ENCODE results near the gene MAGEA11. TPM values are rescaled to one million over a fixed set of nuclear protein-coding genes. Genes with fewer than 3 reads are reported as not detected.
"Not testable (repeated sequence)": the region's sequence is repeated elsewhere in the genome, so short reads cannot be mapped to it uniquely, and the experiment has no call there.

The MAGEA11 gene
- polyA plus RNA-seq, 1 donor (not counting 4 experiments of a cell fraction or from before 2014, with no cell fraction given): not detected

GRCh38 chrX:149760965-149761364, 49.1 kb downstream of the MAGEA11 start:
- H3K4me3 ChIP-seq (ENCODE audit: control insufficient read depth in 2 of 3, extremely low read depth in 1 of 3, insufficient read depth in 2 of 3, low read depth in 1 of 3, low read length in 3 of 3): no peak overlapping the region
- no peak for FAIRE-seq
- no peaks in the 10 kb centered on the region for H4K20me1 ChIP-seq (ENCODE audit: control insufficient read depth, extremely low read depth, insufficient read depth, low read length)
- H3K36me3 ChIP-seq (ENCODE audit: control insufficient read depth in 2 of 2, extremely low read depth in 1 of 2, insufficient read depth in 2 of 2, low read length in 2 of 2): no peaks in the 10 kb centered on the region
- DNase-seq (ENCODE audit: low read depth, low spot score): no peak
- TF ChIP-seq EZH2 (IDR thresholded peaks at IDR 0.05; ENCODE audit: low read length): no peak
- no peak for TF ChIP-seq CTCF (optimal IDR thresholded peaks at IDR 0.05 in 1 of 3, IDR thresholded peaks at IDR 0.05 in 1 of 3, conservative IDR thresholded peaks at IDR 0.05 in 1 of 3; ENCODE audit: extremely low read depth in 1 of 3, insufficient read depth in 2 of 3, low read length in 3 of 3)
- H3K79me2 ChIP-seq (ENCODE audit: control insufficient read depth, insufficient read depth, low read length): no peaks in the 10 kb centered on the region
- H3K27ac ChIP-seq (ENCODE audit: control insufficient read depth, insufficient read depth, low read length): no peak overlapping the region
- H3K9ac ChIP-seq (ENCODE audit: control insufficient read depth, extremely low read depth, insufficient read depth, low read length): no peak overlapping the region
- no peaks in the 10 kb centered on the region for H3K4me1 ChIP-seq (ENCODE audit: control insufficient read depth, extremely low read depth, insufficient read depth, low read length)
- no peaks in the 10 kb centered on the region for H3K9me3 ChIP-seq (ENCODE audit: control insufficient read depth, low read depth, low read length)
- no peak overlapping the region for H2AFZ ChIP-seq (ENCODE audit: control insufficient read depth, low read length)
- no peak overlapping the region for H3K4me2 ChIP-seq (ENCODE audit: control insufficient read depth, extremely low read depth, insufficient read depth, low read depth, low read length)
- dilution Hi-C loops (cut with MboI; ENCODE audit: extremely low pct_ligation_motif_present, low sequenced_read_pairs): no loop called here
- H3K9me1 ChIP-seq (ENCODE audit: control insufficient read depth, extremely low read depth, insufficient read depth, low read length): no peaks in the 10 kb centered on the region
- no peaks in the 10 kb centered on the region for H3K27me3 ChIP-seq (ENCODE audit: control insufficient read depth, extremely low read depth, insufficient read depth, low read length)

GRCh38 chrX:149761858-149762674, 50.2 kb downstream of the MAGEA11 start:
- dilution Hi-C loops (cut with MboI; ENCODE audit: extremely low pct_ligation_motif_present, low sequenced_read_pairs): not testable (repeated sequence)

More at GRCh38 chrX:149761858-149762674, 50.2 kb downstream of the MAGEA11 start:
- H3K9me3 ChIP-seq (ENCODE audit: control insufficient read depth, low read depth, low read length); DNase-seq (ENCODE audit: low read depth, low spot score); H3K9me1 ChIP-seq (ENCODE audit: control insufficient read depth, extremely low read depth, insufficient read depth, low read length); H4K20me1 ChIP-seq (ENCODE audit: control insufficient read depth, extremely low read depth, insufficient read depth, low read length); H3K4me1 ChIP-seq (ENCODE audit: control insufficient read depth, extremely low read depth, insufficient read depth, low read length); FAIRE-seq; H3K27ac ChIP-seq (ENCODE audit: control insufficient read depth, insufficient read depth, low read length); H3K4me3 ChIP-seq (ENCODE audit: control insufficient read depth in 2 of 3, extremely low read depth in 1 of 3, insufficient read depth in 2 of 3, low read depth in 1 of 3, low read length in 3 of 3); H2AFZ ChIP-seq (ENCODE audit: control insufficient read depth, low read length); H3K9ac ChIP-seq (ENCODE audit: control insufficient read depth, extremely low read depth, insufficient read depth, low read length); H3K4me2 ChIP-seq (ENCODE audit: control insufficient read depth, extremely low read depth, insufficient read depth, low read depth, low read length); H3K27me3 ChIP-seq (ENCODE audit: control insufficient read depth, extremely low read depth, insufficient read depth, low read length); H3K36me3 ChIP-seq (ENCODE audit: control insufficient read depth in 2 of 2, extremely low read depth in 1 of 2, insufficient read depth in 2 of 2, low read length in 2 of 2); H3K79me2 ChIP-seq (ENCODE audit: control insufficient read depth, insufficient read depth, low read length): not testable (repeated sequence)
